Raji (cell line): Measurements from ENCODE around the gene DNAJC3.

Experiments
- POLR2A ChIP-seq: IDR thresholded peaks from 2 replicates; pipeline ENCODE4 v1.6.1; 2011; ENCODE audit warnings: low read depth, low read length, control low read depth; ENCODE audit not compliant: insufficient read depth

The DNAJC3 gene

GRCh38 chr13:95707442-95708390, 30.8 kb downstream of the DNAJC3 start:
- no peak for TF ChIP-seq POLR2A

DNA sequence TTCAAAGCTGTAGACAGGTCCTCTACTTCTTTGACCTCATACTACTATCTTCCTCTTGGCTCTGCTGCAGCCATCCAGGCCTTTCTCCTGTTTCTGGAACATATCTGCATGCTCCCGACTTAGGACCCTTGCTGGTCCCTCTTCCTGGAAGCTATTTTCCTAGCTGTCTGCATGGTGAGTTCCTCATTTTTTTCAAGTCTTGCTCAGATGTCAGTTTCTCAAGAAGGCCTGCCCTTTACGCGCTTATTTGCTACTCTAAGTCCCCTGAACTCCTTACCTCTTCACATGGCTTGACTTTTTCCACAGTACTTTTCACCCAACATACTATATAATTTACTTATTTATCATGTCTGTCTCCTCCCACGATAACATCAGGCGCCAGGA, 31.4 kb downstream of the DNAJC3 start:
- no peak for TF ChIP-seq POLR2A

DNA sequence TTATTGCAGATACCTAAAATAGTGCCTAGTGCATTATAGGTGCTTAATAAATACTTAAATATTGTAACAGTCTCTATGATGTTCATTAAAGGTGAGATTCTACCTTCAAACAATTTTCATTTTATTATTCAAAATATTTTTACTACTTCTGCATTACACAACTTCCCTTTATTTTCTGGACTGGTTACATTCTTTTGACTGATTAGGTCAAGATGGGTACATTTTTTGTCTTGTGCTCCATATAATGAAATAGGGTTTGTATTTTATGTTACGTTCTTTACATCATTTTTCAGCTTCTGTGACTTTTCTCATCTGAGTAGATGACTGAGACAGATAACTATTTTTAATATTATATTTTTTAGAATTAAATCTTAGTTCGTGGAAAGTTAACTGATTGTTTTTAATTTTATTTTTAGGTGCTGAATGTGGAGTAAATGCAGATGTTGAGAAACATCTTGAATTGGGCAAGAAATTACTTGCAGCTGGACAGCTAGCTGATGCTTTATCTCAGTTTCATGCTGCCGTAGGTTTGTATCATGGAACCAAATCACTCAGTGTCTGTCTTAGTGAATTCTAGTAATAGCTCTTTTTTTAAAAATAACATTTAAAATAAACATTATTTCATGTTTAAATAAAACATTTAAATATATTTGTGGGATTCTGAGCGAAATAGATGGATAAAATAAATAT, 32.0 kb downstream of the DNAJC3 start:
- no peak for TF ChIP-seq POLR2A

DNA sequence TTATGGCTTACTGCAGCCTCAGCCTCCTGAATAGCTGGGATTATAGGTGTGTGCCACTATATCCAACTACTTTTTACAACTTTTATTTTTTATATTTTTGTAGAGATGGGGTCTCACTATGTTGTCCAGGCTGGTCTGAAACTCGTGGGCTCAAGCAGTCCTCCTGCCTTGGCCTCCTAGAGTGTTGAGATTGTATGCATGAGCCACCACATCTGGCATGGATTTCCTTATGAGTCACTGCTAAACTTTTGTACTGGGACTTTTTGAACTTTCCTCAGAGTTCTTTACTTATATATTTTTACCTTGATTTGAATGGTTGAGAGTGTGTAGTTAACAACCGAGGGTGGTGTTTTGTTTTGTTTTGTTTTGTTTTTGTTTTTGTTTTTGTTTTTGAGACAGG, 33.4 kb downstream of the DNAJC3 start:
- no peak for TF ChIP-seq POLR2A

DNA sequence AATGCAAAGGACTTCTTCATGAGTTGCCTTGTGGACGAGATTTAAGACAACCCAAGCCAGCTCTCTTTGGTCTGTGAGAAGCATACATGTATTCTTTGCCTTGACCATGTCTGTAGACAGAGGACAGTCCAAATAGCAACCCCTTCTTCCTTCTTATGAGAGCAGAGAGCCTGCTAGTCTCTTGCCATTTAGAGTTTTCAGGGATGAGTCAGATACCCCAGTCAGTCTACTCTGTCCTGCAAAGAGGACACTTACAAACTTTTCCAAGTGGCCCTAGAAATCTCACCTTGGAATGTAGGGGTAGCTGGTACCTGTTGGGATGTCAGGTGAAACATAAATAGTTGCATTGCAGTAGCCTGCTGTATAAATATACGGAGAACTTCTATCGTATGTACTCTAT, 36.7 kb downstream of the DNAJC3 start:
- no peak for TF ChIP-seq POLR2A

- TF ChIP-seq POLR2A: no peak
These were observed 37.3 kb downstream of the DNAJC3 start for GRCh38 chr13:95714142-95714832.

- TF ChIP-seq POLR2A: no peak
These were observed 39.3 kb downstream of the DNAJC3 start for GRCh38 chr13:95716231-95716630.

DNA sequence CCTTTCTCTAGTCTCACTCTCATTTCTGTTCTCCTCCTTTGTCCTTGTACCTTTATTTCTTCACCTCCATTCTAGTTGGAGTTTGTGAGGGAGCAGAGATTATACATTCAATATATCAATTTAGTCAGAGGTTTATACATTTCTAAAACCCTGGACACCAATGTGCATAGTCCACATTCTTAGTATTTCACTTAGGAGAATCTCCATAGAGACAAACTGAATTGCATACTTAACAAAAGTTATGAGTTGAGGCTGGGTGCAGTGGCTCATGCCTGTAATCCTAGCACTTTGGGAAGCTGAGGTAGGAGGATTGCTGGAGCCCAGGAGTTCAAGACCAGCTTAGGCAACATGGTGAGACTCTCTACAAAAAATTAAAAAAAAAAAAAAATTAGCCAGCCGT, 45.3 kb downstream of the DNAJC3 start:
- TF ChIP-seq POLR2A: no peak

DNA sequence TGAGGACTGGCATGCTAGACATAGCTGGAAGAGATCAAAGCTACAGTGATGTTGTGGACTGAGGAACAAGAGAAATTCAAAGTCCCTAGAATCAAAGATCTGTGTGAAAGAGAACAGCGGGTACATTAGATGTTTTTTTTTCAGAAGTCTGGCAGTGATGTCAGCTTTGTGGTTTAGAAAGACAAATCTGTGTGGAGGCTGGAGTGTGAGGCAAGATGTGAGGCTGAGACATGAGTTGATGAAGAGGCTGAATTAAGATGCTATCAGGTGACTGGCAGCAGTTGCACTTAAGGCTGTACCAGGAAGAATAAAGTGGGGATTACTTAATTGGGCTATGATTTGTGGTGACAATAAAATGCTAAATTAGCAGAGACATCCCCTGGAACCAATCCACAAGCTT, 46.5 kb downstream of the DNAJC3 start:
- TF ChIP-seq POLR2A: no peak

DNA sequence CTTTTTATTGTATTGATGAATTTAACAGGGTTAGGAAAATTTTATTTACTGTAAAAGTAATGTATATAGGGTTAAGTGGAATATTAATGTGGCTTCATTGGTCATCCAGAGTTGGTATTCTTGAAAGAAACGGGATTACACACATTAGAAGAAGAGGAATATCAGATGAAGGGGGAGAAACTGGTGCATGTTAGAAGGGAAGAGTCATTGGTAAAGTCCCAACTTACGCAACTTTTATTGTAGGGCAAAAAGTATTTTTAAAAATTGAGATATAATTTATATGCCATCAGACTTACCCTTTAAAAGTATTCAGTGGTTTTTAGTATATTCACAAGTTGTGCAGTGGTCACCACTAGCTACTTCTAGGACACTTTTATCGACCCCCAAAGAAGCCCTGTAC, 47.3 kb downstream of the DNAJC3 start:
- TF ChIP-seq POLR2A: no peak

DNA sequence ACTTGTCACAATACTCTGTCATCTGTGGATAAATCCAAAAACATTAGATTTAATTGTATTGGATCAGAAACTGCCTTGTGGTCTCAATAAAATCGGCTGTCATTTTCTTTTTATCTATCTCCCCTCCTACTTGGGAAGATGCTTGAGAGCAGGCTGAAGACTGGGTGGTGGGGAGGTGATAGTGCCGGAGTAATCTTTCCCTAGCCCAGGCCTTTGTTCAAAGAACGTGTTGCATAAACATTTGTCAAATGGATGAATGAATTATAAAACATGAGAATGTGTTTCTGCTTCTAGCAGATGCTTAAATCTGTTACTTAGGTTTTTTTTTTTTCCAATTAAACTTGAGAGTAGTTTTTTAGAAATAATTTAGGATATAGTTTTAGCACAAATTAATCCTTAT, 49.9 kb downstream of the DNAJC3 start:
- no peak for TF ChIP-seq POLR2A

GRCh38 chr13:95728957-95729356, 52.0 kb downstream of the DNAJC3 start:
- TF ChIP-seq POLR2A: no peak

- TF ChIP-seq POLR2A: no peak
These were observed 57.2 kb downstream of the DNAJC3 start for GRCh38 chr13:95734124-95734523.

DNA sequence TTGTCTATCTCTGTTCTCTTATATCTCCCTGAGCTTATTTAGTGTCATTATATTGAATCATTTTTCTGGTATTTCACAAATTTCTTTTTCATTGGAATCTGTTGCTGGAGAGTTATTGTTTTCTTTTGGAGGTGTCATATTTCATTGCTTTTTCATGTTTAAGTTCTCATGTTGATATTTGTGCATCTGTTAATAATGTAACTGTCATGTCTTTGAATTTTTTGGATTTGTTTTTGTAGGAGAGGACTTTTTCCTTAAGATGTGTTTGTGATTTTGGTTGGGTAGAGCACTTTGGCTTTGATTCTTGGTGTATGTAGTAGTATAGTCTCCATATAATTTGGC, 64.0 kb downstream of the DNAJC3 start:
- no peak for TF ChIP-seq POLR2A

- no peak for TF ChIP-seq POLR2A
These were observed 64.9 kb downstream of the DNAJC3 start for GRCh38 chr13:95741584-95742563.

GRCh38 chr13:95743192-95743591, 66.3 kb downstream of the DNAJC3 start:
- no peak for TF ChIP-seq POLR2A
